ENCODE results near the gene CMPK1.
"Not testable (repeated sequence)": the region's sequence is repeated elsewhere in the genome, so short reads cannot be mapped to it uniquely, and the experiment has no call there.

CMPK1 gene

DNA sequence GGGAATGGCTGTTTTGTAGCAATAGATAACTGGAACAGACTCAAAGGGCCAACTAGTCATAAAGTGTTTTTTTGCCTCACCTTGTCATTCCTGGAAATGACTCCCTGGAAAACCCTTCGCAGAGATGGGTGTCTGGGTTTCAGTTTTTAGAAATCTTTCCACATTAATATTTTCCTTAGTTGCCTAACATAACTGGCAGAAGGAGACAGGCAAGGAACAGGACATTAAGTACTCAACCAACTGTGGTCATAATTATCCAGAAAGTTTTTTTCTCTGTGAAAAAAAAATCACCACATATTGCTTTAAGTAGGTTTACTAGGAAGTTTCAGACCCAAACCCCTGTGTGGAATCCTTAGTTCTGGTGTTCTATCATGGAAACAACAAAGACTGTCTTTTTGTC lies 3.4 kb upstream of the CMPK1 start:
- ATAC-seq (ENCODE audit: low read depth) (no peak), DNase-seq (ENCODE audit: low spot score in 2 of 2) (no peak)
- Mint-ChIP-seq H3K9me3 (no peaks in the 10 kb centered on the region), H3K27me3 (no peaks in the 10 kb centered on the region), H3K4me3 (no peak overlapping the region), H3K27ac (no peak overlapping the region), H3K36me3 (no peaks in the 10 kb centered on the region), H3K4me1 (peaks cover 6% of the 10 kb centered on the region)

DNA sequence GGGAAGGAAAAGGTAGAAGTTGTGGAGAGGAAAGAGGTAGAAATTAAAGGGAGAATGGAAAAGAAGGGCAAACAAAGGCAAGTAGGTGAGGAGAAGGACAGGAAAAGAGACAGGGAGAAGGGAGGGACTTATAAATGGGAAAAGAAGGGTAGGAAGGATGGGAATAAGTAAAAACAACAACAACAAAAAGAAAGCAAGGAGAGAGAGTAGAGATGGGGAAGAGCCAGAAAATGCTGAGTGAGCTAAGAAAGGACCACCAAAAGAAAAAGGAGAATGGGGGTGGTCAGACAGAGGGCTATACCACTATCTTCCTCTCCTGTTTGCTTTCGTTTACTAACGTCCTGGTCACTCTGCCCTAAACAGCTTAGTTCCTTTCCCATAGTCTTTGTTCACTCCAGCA lies 1.7 kb upstream of the CMPK1 start:
- ATAC-seq (ENCODE audit: low read depth) (no peak), DNase-seq (ENCODE audit: low spot score in 2 of 2) (no peak)
- Mint-ChIP-seq H3K4me3 (peak overlapping the region; percentile 1), H3K9me3 (no peaks in the 10 kb centered on the region), H3K27ac (no peak overlapping the region), H3K36me3 (no peaks in the 10 kb centered on the region), H3K4me1 (peaks cover 9% of the 10 kb centered on the region), H3K27me3 (no peaks in the 10 kb centered on the region)

DNA sequence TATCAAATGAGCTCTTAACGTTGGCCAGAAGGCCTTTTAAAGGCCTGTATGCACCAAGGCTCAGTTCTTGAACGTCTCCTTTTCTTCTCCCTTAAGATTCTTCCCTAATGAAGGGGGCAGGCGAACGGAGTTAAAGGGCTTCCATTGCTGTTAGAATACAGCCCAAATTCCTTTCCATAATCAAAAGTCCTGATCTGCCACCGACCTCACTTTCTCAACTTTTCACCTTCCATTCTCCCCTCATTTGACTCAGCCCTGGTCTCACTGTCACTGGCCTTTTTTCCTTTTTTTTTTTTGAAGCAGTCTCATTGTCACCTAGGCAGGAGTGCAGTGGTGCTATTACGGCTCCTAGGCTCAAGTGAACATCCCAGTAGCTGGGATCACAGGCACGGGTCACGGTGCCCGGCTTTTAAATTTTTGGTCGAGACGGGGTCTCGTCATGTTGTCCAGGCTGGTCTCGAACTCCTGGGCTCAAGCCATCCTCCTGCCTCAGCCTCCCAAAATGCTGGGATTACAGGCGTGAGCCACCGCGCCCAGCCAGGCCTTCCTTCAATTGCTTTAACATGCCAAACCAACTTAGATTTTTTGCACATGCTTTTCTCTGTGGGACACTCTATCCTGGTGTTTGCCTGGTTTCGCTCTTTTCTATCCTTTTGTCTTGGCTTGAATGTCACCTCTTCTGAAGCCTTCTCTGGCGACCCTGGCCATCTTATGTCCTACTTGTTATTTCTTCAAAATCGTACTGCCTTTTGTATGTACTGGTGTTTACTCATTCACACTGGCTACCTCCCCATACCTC lies 612 bp upstream of the CMPK1 start:
- no peak overlapping the region for H3K27ac Mint-ChIP-seq
- no peaks in the 10 kb centered on the region for H3K27me3 Mint-ChIP-seq
- ATAC-seq (ENCODE audit: low read depth) (no peak), DNase-seq (ENCODE audit: low spot score in 2 of 2) (no peak)
- no peaks in the 10 kb centered on the region for H3K9me3 Mint-ChIP-seq
- H3K36me3 Mint-ChIP-seq = no peaks in the 10 kb centered on the region
- H3K4me1 Mint-ChIP-seq = peaks cover 9% of the 10 kb centered on the region
- H3K4me3 Mint-ChIP-seq = no peak overlapping the region

DNA sequence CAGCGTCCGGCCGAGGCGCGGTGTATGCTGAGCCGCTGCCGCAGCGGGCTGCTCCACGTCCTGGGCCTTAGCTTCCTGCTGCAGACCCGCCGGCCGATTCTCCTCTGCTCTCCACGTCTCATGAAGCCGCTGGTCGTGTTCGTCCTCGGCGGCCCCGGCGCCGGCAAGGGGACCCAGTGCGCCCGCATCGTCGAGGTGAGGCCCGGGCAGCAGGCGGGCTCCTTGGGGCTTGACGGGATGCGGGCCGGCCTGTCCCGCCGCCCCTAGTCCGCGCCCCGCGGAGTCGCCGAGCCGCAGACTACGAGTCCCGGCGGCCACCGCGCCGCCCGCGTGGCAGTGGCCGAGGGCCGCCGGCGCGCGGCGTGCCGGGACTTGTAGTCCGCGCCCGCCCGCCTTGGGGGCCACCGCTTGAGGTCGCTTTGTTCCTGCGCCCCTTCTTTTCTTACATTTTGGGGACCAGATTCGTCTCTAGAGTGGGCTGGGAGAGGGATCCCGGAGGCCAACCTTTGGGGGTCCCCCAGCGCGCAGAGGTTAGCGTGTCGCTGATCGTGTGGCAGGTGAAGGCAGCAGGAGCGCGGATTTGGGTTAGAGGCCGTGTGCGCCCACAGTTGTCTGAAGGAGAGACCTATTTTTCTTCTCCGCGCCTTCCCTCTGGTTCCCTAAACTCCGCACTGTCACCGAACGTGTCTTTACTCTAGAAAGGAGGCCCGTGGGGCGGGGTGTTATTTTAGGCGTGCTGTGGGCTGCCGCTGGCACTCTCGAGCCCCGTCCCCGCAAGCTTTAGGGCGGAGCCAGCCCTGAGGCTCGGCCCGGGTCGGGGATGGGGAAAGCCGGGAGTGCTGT lies 553 bp downstream of the CMPK1 start:
- DNase-seq (ENCODE audit: low spot score in 2 of 2) (peak; percentile 63 to 81), ATAC-seq (ENCODE audit: low read depth) (peak; percentile 87)
- H3K4me1 Mint-ChIP-seq = peaks cover 9% of the 10 kb centered on the region
- H3K4me3 Mint-ChIP-seq = no peak overlapping the region
- H3K9me3 Mint-ChIP-seq = no peaks in the 10 kb centered on the region
- no peaks in the 10 kb centered on the region for H3K27me3 Mint-ChIP-seq
- H3K36me3 Mint-ChIP-seq = no peaks in the 10 kb centered on the region
- H3K27ac Mint-ChIP-seq = no peak overlapping the region

DNA sequence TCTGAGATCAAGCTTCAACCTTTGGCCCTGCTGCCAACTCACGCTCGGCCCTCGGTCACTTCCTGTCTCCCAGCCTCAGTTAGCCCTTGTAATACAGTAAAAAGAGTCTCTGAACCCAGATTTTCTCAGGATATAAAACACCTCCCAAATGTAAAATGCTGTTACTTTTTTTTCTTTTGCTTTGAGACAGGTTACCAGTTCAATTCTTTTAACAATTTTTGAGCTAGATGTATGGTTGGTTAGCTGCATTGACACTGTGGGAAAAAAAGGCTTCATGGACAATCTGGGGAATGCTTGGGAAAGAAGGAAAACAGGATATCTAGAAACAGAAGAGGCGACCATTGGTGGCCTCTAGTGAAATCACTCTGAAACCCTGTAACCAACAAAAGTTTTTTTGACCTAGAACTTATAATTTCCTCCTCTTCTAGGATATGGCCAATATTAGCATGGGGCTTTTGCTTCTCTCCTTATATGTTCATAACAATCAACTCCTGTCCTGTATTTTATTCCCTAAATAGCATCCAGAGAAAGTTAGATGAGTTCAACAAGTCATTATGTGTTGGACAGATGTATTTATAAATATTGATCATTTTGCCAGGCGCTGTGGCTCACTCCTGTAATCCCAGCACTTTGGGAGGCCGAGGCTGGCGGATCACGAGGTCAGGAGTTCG lies 1.3 kb downstream of the CMPK1 start:
- H3K36me3 Mint-ChIP-seq = no peaks in the 10 kb centered on the region
- DNase-seq (ENCODE audit: low spot score in 2 of 2) = no peak
- H3K27me3 Mint-ChIP-seq = no peaks in the 10 kb centered on the region
- H3K27ac Mint-ChIP-seq = no peak overlapping the region
- no peaks in the 10 kb centered on the region for H3K9me3 Mint-ChIP-seq
- no peak for ATAC-seq (ENCODE audit: low read depth)
- H3K4me3 Mint-ChIP-seq = no peak overlapping the region
- H3K4me1 Mint-ChIP-seq = peaks cover 9% of the 10 kb centered on the region

DNA sequence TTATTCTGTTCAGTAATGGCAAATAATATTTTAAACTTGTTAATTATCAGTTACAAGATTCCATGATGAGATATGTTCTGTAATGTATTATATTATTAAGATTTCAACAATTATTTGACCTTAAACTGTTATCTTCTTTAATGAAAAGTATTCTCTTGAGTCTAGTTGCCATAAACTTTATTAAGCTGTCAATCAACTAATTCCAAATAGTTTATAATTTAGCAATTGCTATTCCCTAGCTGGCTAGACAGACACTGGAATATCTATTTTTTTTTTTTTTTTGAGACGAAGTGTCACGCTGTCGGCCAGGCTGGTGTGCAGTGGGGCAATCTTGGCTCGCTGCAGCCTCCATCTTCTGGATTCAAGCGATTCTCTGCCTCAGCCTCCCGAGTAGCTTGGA lies 3.8 kb downstream of the CMPK1 start:
- Mint-ChIP-seq H3K36me3 (peaks cover 2% of the 10 kb centered on the region), H3K4me1 (peaks cover 9% of the 10 kb centered on the region), H3K27me3 (no peaks in the 10 kb centered on the region), H3K9me3 (no peaks in the 10 kb centered on the region), H3K27ac (no peak overlapping the region), H3K4me3 (no peak overlapping the region)
- ATAC-seq (ENCODE audit: low read depth) (no peak), DNase-seq (ENCODE audit: low spot score in 2 of 2) (no peak)

DNA sequence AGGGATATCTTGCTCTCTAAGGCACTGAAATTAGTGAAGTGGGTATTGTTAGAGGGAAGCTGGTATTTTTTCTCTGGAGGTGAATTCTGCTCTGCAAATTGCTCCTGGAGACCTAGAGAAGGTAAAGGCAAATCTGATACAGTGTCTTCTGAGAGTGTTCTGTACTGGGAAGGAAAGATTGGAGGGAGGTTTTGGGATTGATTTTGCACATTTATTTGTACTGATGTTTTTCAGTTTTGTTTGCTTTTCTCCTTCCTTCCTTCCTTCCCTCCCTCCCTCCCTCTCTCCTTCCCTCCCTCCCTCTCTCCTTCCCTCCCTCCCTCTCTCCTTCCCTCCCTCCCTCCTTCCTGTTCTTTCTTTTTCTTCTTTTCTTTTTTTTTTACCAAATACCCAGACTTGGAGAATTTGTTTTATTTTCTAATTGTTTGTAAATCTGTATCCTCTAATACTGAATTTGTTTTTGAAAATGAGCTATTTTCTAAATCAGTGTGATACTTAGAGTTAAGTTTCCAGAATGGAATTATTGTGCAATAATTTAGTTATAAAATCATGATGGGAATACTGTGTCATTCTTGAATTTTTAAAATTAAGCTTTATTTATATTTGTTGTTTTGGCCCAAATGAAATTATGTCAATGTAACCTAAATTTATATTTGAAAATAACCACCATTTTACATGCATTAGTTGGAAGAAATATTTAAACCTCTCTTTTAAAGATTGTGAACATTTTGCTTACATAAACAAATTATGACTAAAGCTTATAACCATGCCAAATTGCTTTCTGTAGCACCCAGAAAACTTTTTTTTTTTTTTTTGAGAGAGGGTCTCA lies 4.9 kb downstream of the CMPK1 start:
- no peak overlapping the region for H3K4me3 Mint-ChIP-seq
- peaks cover 9% of the 10 kb centered on the region for H3K4me1 Mint-ChIP-seq
- peaks cover 2% of the 10 kb centered on the region for H3K36me3 Mint-ChIP-seq
- no peak overlapping the region for H3K27ac Mint-ChIP-seq
- no peaks in the 10 kb centered on the region for H3K9me3 Mint-ChIP-seq
- no peak for DNase-seq (ENCODE audit: low spot score in 2 of 2)
- H3K27me3 Mint-ChIP-seq = no peaks in the 10 kb centered on the region
- ATAC-seq (ENCODE audit: low read depth) = no peak

DNA sequence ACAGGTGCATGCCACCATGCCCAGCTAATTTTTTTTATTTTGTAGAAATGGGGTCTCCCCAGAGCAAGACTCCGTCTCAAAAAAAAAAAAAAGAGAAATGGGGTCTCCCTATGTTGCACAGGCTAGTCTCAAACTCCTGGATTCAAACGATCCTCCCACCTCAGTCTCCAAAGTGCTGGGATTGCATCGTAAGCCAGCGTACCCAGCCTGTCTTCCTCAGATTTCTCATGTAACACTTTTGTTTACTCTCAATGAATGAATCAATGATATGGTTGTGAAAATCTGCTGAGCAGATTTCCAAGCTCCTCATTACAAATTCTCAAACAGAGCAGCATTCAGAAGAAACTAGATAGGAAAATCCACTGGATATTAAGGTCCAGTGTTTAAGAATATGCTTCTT lies 6.6 kb downstream of the CMPK1 start:
- no peak for ATAC-seq (ENCODE audit: low read depth)
- no peak overlapping the region for H3K4me3 Mint-ChIP-seq

DNA sequence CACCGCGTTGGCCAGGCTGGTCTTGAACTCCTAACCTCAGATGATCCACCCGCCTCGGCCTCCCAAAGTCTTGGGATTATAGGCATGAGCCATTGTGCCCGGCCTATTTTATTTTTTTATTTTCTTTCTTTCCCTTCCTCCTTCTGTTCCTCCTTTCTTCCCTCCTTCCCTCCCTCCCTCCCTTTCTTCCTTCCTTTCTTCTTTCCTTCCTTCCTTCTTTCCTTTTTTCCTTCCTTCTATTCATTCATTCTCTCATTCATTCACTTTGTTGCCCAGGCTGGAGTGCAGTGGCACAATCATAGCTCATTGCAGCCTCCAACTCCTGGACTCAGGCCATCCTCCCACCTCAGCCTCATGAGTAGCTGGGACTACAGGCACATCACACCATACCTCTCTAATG lies 13.4 kb downstream of the CMPK1 start:
- H3K4me1 Mint-ChIP-seq = peaks cover 13% of the 10 kb centered on the region
- not testable (repeated sequence) for H3K36me3 Mint-ChIP-seq; DNase-seq (ENCODE audit: low spot score in 2 of 2); H3K27me3 Mint-ChIP-seq; ATAC-seq (ENCODE audit: low read depth); H3K9me3 Mint-ChIP-seq; H3K27ac Mint-ChIP-seq; H3K4me3 Mint-ChIP-seq

More for the DNA sequence above, 6.6 kb downstream of the CMPK1 start:
- Mint-ChIP-seq H3K27me3 (no peaks in the 10 kb centered on the region), H3K36me3 (peaks cover 2% of the 10 kb centered on the region), H3K27ac (no peak overlapping the region), H3K4me1 (peaks cover 5% of the 10 kb centered on the region), H3K9me3 (no peaks in the 10 kb centered on the region)
- no peak for DNase-seq (ENCODE audit: low spot score in 2 of 2)

DNA sequence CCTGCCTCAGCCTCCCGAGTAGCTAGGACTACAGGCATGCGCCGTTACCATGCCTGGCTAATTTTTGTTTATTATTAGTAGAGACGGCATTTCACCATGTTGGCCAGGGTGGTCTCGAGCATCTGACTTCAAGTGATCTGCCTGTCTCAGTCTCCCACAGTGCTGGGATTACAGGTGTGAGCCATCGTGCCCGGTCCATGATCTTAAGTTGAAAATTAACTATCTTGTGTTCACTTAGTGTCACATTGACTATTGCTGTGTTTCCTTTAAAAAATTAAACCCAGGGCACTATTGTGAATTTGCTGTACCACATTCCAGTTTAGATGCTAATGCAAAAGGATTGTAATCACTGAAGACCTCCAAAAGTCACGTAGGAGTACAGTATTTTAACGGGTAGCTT lies 14.1 kb downstream of the CMPK1 start:
- no peak for ATAC-seq (ENCODE audit: low read depth)
- H3K36me3 Mint-ChIP-seq = peaks cover 10% of the 10 kb centered on the region
- H3K27ac Mint-ChIP-seq = no peak overlapping the region
- peaks cover 15% of the 10 kb centered on the region for H3K4me1 Mint-ChIP-seq
- no peak overlapping the region for H3K4me3 Mint-ChIP-seq
- no peaks in the 10 kb centered on the region for H3K27me3 Mint-ChIP-seq
- no peaks in the 10 kb centered on the region for H3K9me3 Mint-ChIP-seq
- no peak for DNase-seq (ENCODE audit: low spot score in 2 of 2)

DNA sequence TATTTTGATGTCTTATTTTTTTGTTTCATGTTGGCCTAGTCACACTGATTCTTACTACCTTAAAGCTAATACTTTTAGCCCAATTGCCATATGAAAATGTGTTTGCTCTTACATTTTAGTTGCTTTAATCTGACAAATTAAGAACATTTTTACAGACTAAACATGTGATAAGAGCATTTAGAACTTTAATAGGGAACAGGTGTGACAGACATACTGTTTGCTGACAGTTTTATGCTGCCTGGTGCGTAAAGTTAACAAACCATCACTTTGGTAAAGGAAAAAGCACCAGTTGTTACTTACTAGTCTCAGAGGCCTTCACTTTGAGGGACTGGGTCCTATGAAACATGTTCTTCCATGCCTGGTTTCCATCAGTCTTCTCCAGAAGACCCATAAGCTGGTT lies 14.7 kb downstream of the CMPK1 start:
- Mint-ChIP-seq H3K4me3 (no peak overlapping the region), H3K9me3 (no peaks in the 10 kb centered on the region), H3K27me3 (no peaks in the 10 kb centered on the region), H3K36me3 (peaks cover 10% of the 10 kb centered on the region), H3K27ac (no peak overlapping the region), H3K4me1 (peaks cover 15% of the 10 kb centered on the region)
- ATAC-seq (ENCODE audit: low read depth) (no peak), DNase-seq (ENCODE audit: low spot score in 2 of 2) (no peak)

DNA sequence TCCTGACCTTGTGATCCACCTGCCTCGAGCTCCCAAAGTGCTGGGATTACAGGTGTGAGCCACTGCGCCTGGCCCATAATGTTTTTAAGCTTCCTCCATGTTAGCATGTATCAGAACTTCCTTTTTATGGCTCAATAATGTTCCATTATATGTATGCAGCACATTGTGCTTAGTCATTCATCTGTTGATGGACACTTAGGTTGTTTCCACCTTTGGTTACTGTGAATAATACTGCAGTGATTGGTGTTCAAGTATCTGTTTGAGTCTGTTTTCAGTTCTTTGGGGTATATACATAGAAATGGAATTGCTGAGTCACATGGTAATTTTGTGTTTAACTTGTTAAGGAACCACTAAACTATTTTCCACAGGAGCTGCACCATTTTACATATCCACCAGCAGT lies 17.7 kb downstream of the CMPK1 start:
- DNase-seq (ENCODE audit: low spot score in 2 of 2) (no peak), ATAC-seq (ENCODE audit: low read depth) (no peak)
- Mint-ChIP-seq H3K9me3 (no peaks in the 10 kb centered on the region), H3K4me3 (no peak overlapping the region), H3K27me3 (no peaks in the 10 kb centered on the region), H3K36me3 (peaks cover 8% of the 10 kb centered on the region), H3K4me1 (peaks cover 13% of the 10 kb centered on the region), H3K27ac (no peak overlapping the region)

DNA sequence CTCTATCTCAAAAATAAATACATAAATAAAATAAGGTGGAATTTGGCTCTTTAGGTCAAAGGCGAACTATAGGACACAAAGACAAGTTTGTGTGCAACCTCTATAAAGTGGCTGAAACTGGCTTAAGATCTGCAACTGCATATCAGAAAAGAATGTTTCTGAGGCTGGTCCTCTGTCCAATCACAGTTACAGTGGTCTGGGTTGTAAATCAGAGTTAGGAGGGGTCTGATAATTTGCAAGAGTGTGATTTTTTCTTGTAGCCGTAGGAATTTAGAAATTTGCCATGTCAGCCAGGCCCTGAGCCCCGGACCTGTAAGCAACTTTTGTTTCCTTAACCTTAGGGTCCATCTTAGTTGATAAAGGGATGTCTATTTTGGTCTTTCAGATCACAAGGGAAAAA lies 27.8 kb downstream of the CMPK1 start:
- Mint-ChIP-seq H3K27ac (no peak overlapping the region), H3K4me1 (no peaks in the 10 kb centered on the region), H3K4me3 (no peak overlapping the region), H3K27me3 (no peaks in the 10 kb centered on the region), H3K9me3 (no peaks in the 10 kb centered on the region), H3K36me3 (no peaks in the 10 kb centered on the region)
- ATAC-seq (ENCODE audit: low read depth) (no peak), DNase-seq (ENCODE audit: low spot score in 2 of 2) (no peak)

All from memory B cell (primary cell).